ENCODE results near the gene MEGF6. TPM values are rescaled to one million over a fixed set of nuclear protein-coding genes. Genes with fewer than 3 reads are reported as not detected.

MEGF6 gene
- total RNA-seq, 1 donor from 2014 or later: 10.9 TPM

DNA sequence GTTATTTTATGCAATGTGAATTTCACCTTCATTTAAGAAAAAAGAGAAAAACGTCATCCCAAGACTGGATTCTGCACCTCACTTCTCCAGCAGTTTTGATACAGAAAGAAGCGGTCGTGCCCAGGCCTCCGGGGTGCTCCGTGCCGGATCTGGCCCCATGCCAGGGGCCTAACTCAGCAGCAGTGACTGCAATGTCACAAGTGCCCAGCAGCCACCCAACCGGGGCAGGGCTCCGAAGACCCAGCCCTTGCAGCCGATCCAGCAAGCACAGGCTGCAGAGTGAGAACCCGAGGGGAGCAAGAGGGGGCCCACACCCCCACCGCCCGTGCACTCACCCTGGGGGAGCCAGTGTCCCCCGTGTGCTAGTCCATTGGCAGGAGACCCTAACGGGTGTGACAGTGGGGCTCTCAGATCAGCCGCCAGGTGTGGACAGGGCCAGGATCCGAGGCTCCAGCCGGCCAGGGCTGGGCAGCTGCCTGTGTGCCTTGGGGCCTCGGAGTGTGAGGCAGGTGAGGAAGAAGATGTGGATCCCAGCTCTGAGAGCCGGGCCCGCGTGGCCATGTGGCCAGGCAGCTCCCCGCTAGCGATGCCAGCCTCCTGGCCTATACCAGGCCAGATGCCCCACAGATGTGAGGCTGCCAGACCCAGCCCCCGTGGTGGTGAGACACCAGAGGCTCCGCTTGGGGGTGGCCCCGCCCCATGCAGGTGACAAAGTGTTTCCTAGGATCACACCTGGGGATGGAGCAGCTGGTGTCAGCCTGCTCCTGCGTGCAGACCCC lies 60.6 kb downstream of the MEGF6 start:
- Mint-ChIP-seq H3K9me3 (no peaks in the 10 kb centered on the region), H3K27ac (no peak overlapping the region), H3K4me1 (no peaks in the 10 kb centered on the region), H3K4me3 (no peak overlapping the region), H3K36me3 (ENCODE audit: low read depth) (no peaks in the 10 kb centered on the region), H3K27me3 (no peaks in the 10 kb centered on the region)
- CTCF ChIA-PET: no interaction called here
- intact Hi-C loops (cut with micrococcal nuclease): no loop called here
- DNase-seq: no peak
- no peak for ATAC-seq (ENCODE audit: low read depth)
- TF ChIP-seq, protein P1, sequence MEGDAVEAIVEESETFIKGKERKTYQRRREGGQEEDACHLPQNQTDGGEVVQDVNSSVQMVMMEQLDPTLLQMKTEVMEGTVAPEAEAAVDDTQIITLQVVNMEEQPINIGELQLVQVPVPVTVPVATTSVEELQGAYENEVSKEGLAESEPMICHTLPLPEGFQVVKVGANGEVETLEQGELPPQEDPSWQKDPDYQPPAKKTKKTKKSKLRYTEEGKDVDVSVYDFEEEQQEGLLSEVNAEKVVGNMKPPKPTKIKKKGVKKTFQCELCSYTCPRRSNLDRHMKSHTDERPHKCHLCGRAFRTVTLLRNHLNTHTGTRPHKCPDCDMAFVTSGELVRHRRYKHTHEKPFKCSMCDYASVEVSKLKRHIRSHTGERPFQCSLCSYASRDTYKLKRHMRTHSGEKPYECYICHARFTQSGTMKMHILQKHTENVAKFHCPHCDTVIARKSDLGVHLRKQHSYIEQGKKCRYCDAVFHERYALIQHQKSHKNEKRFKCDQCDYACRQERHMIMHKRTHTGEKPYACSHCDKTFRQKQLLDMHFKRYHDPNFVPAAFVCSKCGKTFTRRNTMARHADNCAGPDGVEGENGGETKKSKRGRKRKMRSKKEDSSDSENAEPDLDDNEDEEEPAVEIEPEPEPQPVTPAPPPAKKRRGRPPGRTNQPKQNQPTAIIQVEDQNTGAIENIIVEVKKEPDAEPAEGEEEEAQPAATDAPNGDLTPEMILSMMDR (IDR thresholded peaks at IDR 0.05): no peak
- POLR2A ChIA-PET: no interaction called here

DNA sequence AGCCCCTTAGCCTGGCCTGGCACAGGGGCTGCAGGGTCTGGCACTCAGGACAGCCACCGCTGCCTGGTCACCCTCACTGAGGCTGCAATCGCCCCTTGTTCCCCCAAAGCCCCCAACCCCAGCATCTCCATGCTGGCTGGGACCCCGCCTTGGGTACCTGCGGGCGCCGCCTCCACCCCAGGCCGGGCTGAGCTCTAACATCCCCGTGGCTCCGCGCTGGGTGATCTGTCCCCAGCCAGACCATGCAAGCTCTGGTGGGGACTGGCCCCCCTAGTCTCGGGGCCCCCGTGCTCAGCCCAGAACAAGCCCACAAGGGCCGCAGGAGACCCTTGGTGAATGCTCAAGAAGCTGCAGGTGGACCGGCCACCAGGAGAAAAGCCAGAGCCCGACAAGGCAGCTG lies 62.4 kb downstream of the MEGF6 start:
- CTCF ChIA-PET: no interaction called here
- H3K27ac Mint-ChIP-seq: no peak overlapping the region
- TF ChIP-seq, protein P1 (IDR thresholded peaks at IDR 0.05): no peak
- no peaks in the 10 kb centered on the region for H3K36me3 Mint-ChIP-seq (ENCODE audit: low read depth)
- no peak for ATAC-seq (ENCODE audit: low read depth)
- no peaks in the 10 kb centered on the region for H3K9me3 Mint-ChIP-seq
- H3K4me3 Mint-ChIP-seq: no peak overlapping the region
- no peaks in the 10 kb centered on the region for H3K4me1 Mint-ChIP-seq
- POLR2A ChIA-PET: no interaction called here
- intact Hi-C loops (cut with micrococcal nuclease): no loop called here
- peaks cover 1% of the 10 kb centered on the region for H3K27me3 Mint-ChIP-seq
- no peak for DNase-seq

DNA sequence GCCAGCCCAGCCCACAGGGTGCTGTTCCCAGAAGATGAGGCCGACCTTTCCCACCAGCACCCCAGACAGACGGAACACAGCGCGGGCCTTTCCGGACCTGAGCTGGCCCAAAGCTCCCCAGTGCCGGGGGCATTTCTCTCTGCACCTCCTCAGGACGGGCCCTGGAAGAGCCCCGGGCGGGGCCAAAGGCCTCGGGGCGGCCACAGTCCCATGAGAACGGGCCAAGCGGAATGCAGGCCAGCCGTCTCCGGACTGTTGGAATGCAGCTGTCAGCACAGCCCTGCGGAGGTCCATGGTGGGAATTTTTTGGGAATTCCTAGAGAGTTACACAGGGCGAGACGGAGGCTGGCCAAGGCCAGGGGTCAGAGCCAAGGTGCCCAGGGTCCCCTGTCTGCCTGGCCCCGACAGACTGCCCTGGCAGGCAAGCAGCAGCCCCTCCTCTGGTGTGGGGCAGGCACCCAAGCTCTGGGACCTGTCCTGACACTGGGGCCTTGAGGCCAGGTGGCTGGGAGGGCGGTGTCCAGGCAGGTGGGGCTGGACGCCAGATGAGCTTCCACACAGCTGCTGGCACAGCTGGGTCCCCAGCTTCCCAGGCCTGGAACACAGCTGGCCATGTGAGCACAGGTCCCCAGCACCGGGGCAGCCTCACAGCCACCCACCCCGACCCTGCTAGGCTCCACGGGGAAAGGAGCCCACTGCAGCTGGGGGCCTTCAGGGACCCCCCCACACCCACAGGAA lies 63.0 kb downstream of the MEGF6 start:
- Mint-ChIP-seq H3K4me1 (no peaks in the 10 kb centered on the region), H3K9me3 (no peaks in the 10 kb centered on the region), H3K27ac (no peak overlapping the region), H3K27me3 (peaks cover 1% of the 10 kb centered on the region), H3K4me3 (no peak overlapping the region), H3K36me3 (ENCODE audit: low read depth) (no peaks in the 10 kb centered on the region)
- ChIA-PET CTCF (no interaction called here), POLR2A (no interaction called here)
- ATAC-seq (ENCODE audit: low read depth): no peak
- intact Hi-C loops (cut with micrococcal nuclease): no loop called here
- no peak for DNase-seq
- TF ChIP-seq, protein P1 (IDR thresholded peaks at IDR 0.05): no peak

DNA sequence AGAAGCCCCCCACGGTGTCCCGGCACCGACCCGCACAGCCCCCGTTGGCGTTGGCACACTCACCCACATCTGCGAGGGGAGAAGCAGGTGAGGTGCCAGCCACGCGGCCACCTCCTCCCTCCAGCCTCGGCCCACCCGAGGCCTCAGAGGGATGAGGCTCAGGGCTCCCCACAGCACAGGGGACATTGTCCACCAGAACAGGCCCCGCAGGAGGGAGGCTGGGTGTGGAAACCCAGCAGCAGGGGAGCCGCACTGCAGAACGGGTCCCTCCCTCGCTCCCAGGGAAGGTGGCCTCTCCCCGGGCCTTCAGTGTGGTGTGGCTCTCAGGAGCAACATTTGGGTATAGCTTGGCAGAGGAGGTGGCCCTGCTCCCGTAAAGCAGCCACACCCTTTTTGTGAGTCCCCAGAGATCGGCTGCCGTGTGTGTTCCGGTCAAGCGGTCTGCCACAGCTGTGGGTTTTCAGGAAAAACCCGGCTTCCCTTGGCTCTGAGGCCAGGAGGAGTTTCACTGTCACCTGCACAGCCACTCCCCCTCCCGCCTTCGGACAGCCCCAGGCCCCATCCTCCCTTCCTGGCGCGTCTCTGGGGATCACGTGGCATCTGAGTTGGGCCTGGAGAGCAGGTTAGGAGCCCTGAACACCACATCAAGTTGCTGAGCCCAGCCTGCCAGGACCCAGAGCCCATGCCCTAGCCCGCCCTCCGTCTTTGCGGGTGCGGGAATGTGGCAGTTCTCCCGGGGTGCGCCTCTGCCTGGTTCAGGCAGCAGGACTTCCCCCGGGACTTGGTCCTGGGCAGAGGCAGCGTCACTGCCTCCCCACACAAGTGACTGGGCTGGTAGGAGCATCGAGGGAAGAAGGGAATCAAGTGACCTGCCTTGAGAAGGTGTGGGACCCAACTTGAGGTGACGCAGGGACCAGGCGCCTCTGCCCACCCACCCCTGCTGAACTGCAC lies 64.0 kb downstream of the MEGF6 start:
- intact Hi-C loops (cut with micrococcal nuclease): no loop called here
- CTCF ChIA-PET: no interaction called here
- no peaks in the 10 kb centered on the region for H3K36me3 Mint-ChIP-seq (ENCODE audit: low read depth)
- no peak overlapping the region for H3K27ac Mint-ChIP-seq
- H3K9me3 Mint-ChIP-seq: no peaks in the 10 kb centered on the region
- H3K27me3 Mint-ChIP-seq: peaks cover 1% of the 10 kb centered on the region
- no peak overlapping the region for H3K4me3 Mint-ChIP-seq
- TF ChIP-seq, protein P1 (IDR thresholded peaks at IDR 0.05): no peak
- H3K4me1 Mint-ChIP-seq: no peaks in the 10 kb centered on the region
- ATAC-seq (ENCODE audit: low read depth) (no peak), DNase-seq (no peak)
- POLR2A ChIA-PET: no interaction called here

DNA sequence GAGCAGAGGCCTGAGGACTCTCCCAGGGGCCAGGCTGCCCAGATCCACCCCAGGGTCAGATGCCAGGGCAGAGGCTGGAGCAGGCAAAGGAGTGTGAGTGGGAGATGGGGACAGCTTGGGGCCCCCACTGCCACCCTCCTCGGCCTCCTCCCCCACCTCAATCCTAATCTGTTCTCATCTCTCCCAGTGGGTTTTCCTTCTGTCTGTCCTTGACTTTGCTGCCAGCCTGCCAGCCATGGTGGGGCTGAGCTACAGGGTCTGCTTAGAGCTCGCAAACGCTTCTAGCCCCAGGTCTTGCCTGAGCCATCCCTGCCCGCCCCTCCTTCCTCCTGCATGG lies 65.3 kb downstream of the MEGF6 start:
- DNase-seq (no peak), ATAC-seq (ENCODE audit: low read depth) (no peak)
- ChIA-PET POLR2A (no interaction called here), CTCF (no interaction called here)
- H3K27ac Mint-ChIP-seq: no peak overlapping the region
- TF ChIP-seq, protein P1 (IDR thresholded peaks at IDR 0.05): no peak
- no peak overlapping the region for H3K4me3 Mint-ChIP-seq
- intact Hi-C loops (cut with micrococcal nuclease): no loop called here
- no peaks in the 10 kb centered on the region for H3K9me3 Mint-ChIP-seq
- H3K27me3 Mint-ChIP-seq: peaks cover 1% of the 10 kb centered on the region
- H3K36me3 Mint-ChIP-seq (ENCODE audit: low read depth): no peaks in the 10 kb centered on the region
- no peaks in the 10 kb centered on the region for H3K4me1 Mint-ChIP-seq

All from activated B cell treated with CpG ODN at 0.5 μM for 24 hours (primary cell).